NAMALWA (cell line): ENCODE measurements around the gene ZNF444.

ENCODE experiments used
- DNase-seq: peaks from one replicate; pipeline ENCODE4 v3.0.0-alpha.2; 2015; ENCODE audit warnings: low spot score

ZNF444 gene

GRCh38 chr19:56123266-56123891 is 17.7 kb upstream of the ZNF444 start:
- no peak for DNase-seq

- DNase-seq, result no peak
Measured at GRCh38 chr19:56124578-56124977, 16.5 kb upstream of the ZNF444 start.

GRCh38 chr19:56125806-56126590 is 15.1 kb upstream of the ZNF444 start:
- no peak for DNase-seq

GRCh38 chr19:56126983-56127780 is 13.9 kb upstream of the ZNF444 start:
- DNase-seq, result peak; percentile 35

- DNase-seq, result no peak
Measured at GRCh38 chr19:56130006-56130405, 11.1 kb upstream of the ZNF444 start.

- no peak for DNase-seq
Measured at GRCh38 chr19:56131651-56132050, 9.4 kb upstream of the ZNF444 start.

GRCh38 chr19:56132316-56132822 is 8.7 kb upstream of the ZNF444 start:
- DNase-seq, result no peak

- no peak for DNase-seq
Measured at GRCh38 chr19:56133858-56134653, 7.0 kb upstream of the ZNF444 start.

- DNase-seq, result no peak
Measured at GRCh38 chr19:56134654-56134921, 6.5 kb upstream of the ZNF444 start.

- DNase-seq, result no peak
Measured at GRCh38 chr19:56136362-56136761, 4.7 kb upstream of the ZNF444 start.

- DNase-seq, result no peak
Measured at GRCh38 chr19:56137405-56137804, 3.7 kb upstream of the ZNF444 start.

GRCh38 chr19:56138069-56138468 is 3.0 kb upstream of the ZNF444 start:
- DNase-seq, result no peak

- no peak for DNase-seq
Measured at GRCh38 chr19:56139847-56140582, 1.1 kb upstream of the ZNF444 start.

GRCh38 chr19:56141417-56141993 is 418 bp downstream of the ZNF444 start:
- peak; percentile 25 for DNase-seq

GRCh38 chr19:56142087-56142787 is 1.1 kb downstream of the ZNF444 start:
- DNase-seq, result no peak

GRCh38 chr19:56142897-56143434 is 1.9 kb downstream of the ZNF444 start:
- DNase-seq, result no peak

GRCh38 chr19:56144376-56144775 is 3.3 kb downstream of the ZNF444 start:
- no peak for DNase-seq

- no peak for DNase-seq
Measured at GRCh38 chr19:56144831-56145230, 3.7 kb downstream of the ZNF444 start.

GRCh38 chr19:56145698-56146097 is 4.6 kb downstream of the ZNF444 start:
- DNase-seq, result no peak

- no peak for DNase-seq
Measured at GRCh38 chr19:56146904-56147303, 5.8 kb downstream of the ZNF444 start.
